Activated CD8-positive, alpha-beta memory T cell treated with anti-CD3 and anti-CD28 coated beads, Interleukin-2, amount 50 U/mL, for 1 hour (primary cell): Measurements from ENCODE around the gene USP19.

Experiments
- DNase-seq: peaks from one replicate; pipeline ENCODE4 v3.0.0-alpha.2; 2020; ENCODE audit errors: extremely low read depth

USP19 gene

DNA sequence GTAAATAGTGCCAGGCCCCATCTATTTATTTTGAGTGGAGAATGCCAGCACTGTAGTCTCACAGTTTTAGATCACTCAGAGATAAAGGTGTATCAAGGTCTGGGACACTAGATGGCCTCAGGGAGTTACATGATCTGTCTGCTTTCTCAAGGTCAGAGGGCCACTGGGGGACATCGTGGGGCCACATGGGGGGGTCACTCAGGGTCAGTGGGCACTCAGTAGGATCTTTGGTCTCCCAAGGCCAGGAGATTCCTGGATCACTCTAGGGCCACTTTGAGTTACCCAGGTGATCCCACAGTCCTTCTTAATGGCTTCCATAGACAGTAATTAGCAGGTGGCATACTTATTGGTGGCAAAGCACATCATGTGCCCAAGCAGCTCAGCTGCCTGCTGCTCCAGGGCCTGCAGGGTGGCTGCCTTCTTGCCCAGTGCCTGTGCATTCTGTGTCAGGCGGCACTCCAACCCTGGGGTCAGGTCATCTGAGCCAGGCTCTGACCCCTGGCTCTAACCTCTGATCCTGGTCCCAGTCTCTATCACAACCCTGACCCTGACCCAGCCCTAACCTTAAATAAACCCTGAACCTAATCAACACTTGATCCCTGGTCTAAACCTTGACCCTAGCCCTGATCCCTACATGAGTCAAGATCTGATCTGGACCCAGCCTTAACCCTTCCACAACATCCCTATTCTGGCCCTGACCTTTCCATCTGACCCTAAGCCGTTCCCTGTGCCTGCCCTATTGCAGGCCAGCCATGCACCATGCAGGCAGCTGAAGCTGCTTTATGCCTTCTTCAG, 14.0 kb upstream of the USP19 start:
- DNase-seq, result no peak

DNA sequence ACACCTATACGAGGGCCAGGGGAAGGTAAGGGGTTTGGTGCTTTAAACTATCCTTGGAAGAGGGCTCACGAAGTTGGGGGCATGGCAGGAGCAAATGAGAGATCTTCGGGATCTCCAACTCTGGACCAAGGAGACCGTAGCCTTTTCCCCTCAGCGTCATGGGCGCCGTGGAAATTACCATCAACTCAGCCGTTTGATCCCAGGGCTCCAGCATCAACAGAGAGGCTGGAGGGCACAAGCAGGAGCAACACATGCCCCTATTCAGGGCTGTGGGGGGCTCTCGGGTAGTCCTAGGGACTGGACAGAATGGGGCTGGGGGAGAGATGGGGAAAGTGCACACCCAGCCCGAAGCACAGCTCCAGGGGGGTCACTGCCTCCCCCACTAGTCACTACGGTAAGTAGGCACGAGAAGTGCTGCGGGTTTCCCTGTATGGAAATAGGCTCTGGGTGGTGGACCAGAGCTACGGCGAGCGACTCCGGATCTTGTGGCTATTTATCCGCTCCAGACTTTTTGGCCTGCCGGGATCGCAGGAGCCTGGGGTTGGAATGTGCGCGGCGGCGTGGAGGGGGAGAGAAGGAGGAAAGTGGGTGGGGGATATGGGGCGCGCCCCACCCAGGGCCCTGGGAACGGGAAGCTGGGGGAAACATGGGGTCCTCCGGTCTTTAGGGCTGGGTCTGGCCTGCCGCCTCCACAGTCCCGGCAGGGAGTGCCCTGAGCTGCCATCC, 12.8 kb upstream of the USP19 start:
- DNase-seq, result no peak

DNA sequence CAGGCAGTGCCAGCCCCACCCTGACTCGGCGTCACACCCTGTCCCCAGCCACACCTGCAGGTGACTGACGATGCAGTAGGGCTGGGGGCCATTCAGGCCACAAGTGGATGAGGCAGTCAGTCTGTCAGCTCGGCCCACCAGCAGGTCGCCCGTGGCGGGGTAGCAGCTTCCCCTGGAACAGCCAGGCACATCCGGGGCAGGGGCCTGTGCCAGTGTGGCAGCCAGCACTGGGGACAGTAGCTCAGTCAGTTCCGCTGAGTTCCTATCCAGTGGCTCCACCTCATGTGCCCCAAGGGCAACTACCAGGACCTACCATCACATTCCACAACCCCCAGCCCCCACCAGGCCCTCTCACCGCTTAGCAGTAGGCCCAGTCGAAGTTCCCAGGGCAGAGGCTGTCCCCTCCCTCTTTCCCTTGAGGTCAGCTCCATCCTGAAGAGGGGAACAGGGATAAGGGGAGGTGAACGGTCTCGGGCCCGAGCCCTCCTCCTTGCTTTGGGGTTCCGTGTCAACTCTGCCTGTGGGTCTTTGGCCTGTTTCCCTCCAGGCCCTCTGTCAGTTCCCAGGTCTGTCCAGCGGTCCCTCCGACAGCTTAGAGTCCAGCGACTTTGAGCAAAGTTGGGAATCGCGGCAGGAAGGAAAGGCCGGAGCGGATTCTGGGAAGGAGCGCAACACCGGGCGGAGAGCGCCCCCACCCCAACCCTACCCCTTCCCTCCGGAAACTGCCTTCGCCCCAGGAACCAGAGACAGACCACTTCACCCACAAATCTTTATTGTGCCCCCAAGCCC, 12.0 kb upstream of the USP19 start, which contains the start of gene LAMB2:
Gene LAMB2 (minus strand): TSS at position 614 of the 789 bp plus-strand sequence. CDS start 183 bp downstream, at position 431.
- no peak for DNase-seq

DNA sequence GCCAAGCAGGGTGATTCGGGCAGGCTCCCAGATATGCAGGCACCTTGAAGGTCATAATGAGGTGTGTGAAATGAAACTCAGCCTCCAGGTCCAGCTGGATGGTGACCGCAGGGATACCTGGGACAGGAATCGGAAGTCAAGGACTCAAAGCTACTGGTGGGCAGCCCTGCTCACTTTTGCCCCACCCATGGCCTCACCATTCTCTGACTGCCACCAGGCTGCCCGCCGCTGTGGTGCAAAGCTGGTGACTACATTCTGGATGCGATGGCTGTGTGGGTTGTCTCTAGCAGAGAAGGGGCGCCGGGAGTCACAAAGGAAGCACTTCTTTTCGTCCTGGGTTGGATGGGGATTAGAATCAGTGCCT, 11.4 kb upstream of the USP19 start:
- DNase-seq, result no peak

DNA sequence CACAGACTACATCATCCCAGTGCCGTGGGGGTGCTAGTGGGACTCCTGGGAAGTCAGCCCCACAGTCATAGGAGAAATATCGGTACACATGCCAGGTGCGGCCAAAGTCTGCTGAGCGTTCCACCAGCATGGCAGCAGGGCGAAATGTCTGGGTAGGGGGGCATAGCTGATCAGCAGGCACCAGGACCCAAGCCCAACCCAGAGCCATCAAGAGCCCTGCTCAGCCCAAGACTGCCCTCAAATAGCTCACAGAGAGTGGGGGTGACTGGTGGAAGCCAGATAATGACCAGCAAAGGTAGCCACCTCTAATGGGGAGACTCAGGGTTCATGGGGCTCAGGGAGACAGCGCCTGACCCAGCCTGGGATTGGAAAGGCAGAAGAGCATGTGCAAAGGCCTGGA, 11.0 kb upstream of the USP19 start:
- no peak for DNase-seq

DNA sequence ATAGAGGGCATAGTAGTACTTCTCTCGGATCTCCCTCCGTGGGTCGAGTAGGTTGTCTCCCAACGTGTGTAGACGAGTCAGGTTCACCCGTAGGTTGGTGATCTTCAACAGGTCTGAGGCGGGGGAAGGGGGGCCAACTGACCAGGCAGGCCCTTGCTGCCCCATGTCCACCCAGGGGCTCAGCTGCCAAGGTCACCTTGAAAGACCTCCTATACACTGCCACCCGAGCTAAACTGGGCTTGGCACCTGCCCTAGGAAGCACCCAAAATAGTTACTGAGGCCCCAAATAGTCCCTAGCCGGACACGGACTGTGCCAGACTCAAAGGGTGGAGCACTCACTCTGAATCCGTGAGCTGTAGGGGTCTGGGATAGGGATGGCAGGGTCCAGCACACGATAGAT, 10.4 kb upstream of the USP19 start:
- no peak for DNase-seq

DNA sequence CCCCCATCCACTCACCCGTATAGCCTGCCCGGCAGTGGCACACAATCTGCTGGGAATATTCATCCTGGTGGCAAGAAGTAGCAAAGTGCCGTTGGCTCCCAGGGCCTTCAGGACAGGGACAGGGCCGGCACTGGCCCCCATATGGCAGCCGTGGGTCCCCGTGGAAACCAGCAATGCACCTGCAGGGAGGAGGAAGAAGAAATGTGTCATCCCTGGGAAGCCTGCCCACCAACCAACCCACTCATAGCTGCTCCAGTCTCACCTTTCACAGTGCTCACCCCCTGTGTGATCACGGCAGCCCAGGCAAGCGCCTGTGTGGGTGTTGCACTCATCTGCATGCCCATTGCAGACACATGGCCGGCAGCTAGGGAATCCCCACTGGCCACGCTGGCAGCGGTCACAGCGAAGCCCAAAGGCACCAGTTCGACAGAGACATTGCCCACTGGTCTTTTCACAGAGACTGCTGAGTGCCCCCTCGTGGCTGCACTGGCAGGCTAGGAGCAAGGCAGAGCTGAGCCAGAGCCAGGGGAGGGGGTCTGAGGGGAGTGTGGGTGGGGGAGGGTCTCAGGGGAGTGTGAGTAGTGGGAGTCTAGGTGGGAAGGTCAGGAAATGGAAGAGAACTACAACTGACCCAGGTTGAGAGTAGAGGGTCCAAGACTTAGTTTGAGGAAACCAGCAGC, 4.5 kb upstream of the USP19 start:
- DNase-seq, result no peak

DNA sequence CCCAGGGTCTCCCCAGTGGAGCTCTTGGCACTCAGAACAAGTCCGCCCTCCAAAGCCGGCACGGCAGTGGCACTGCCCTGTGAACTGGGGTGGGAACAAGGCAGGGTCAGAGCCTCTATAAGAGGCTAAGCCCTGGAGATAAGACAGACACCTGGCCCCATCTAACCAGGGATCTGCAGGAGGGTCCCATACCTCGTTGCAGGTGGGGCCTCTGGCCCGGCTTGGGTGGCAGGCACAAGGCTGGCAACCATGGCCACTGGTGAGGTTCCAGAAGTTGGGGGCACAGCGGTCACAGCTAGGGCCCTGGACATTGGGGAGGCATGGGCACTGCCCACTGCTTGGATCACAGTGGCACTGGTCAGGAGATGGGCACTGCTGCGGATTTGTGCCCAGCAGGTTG, 3.6 kb upstream of the USP19 start:
- no peak for DNase-seq

DNA sequence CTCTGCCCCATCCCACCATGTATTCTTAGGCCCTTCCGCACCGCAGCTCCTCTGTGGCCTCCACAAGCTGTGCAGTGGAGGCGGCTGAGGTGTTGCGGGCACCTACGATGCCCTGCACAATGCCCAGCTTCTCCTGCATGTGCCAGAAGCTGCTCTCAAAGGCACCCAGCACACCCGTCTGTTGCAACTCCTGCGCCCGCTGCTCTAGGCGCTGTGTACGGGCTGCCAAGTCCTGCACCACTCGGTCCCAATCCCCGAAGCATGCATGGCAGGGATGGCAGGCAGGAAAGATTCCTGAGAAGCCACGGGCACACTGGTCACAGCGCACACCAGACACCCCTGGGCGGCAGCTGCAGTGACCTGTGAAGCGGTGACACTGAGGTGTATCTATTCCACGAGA, 3.1 kb upstream of the USP19 start:
- no peak for DNase-seq

DNA sequence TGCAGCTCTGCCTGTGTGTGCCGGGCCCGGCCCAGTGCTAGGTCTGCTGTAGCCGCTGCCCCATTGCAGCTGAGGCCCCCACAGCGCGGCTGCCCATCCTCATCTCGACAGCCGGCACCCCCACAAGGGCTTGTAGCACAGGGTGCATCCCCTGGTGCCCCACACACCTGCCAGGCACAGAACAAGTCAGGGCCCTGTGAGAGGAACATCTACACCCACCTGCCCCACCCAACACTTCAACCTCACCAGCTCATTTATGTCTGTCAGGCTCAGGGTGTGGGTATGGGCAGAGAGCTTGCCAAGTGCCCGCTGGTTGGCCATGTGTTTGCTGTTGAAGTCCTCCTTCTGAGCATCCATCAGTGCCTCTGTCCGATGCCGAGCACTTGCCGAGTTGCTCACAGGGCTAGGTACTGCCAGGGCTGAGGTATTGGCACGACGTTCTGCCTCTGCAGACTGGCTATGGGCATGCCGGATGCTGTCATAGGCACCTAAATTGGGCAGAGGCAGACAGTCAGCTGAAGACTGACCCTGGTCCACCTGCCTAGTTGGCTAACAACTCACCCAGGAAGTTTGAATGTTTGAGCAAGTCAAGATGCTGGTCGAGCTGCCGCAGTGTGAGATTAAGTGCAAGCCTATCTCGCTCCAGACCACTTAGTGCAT, 2.4 kb upstream of the USP19 start:
- no peak for DNase-seq

DNA sequence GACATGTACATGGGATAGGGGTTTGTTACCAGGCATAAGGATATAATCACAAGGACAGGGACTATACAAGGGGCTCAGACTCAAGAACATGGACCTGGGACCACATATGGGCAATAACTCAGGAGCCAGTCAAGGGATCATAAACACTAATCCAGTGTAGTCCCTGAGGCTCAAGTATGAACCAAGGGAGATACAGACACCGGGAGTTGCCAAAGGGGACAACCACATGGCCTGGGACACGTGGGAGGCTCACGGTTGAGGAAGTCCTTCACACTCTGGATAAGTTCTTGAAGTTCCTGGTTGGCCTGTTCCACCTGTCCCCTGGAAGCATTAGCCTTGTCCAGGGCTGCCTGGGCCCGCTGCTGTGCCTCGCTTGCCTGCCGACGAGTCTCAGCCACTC, 1.8 kb upstream of the USP19 start:
- DNase-seq, result no peak

DNA sequence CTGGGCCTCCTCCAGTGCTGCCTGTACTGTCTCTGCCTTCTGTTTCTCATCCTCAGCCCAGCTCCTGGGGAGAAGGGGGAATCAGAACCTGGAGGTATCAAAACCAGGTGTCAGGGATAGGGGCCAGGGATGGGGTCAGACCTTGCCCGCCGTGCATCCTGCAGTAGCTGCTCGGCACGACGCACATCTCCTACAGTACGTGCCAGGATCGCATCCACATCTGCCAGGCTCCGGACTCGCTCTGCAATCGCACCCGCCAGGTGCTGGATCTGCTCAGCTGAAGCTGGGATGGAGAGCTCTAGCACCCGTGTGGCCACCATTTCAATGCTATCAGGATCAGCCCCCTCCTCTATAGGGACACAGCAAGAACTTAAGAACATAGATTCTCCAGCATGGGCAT, 1.4 kb upstream of the USP19 start:
- DNase-seq, result no peak

DNA sequence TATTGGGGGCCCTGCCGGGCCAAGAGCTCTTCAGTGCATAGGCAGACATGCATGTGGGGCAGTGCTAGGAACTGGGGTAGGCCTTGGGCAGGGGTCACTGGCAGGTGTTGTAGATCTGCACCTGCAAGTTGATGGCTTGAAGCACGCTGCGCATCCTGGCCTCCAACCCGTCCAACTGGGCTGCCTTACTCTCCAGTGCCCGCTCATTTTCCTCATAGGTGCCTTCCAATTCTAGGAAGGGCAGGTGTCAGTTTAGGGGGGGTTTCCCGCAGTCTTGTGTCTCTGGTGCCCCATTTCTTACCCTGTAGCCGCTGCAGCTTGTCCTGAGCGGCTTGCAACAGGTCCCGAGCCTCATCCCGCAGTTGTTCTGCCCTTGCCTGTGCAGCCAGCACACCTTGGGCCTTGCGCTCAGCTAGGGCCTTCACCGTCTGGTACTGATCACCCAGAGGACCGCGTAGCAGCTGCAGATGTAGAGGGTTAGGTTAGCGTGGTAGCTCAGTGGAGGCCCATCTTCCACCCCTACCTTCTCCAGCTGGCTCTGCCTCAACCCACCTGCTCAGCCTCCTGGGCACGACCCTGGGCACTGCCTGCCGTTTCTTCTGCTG, 611 bp upstream of the USP19 start:
- DNase-seq, result no peak

DNA sequence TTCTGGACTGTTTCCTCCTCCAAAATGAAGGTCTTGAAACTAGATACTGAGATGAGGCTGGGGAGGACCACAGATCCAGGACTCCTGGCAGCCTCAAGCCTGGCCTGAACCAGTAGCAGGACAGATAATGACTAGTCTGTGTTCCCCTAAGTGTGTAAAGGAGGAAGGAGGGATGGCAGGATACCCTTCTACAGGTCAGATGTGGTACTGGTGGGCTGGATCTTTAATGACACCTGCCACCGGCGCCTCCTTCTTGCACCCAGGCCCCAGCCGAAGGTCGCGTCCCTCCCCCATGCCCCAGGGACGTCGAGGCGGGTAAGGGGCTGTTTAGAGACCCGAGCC, 556 bp downstream of the USP19 start:
- no peak for DNase-seq

DNA sequence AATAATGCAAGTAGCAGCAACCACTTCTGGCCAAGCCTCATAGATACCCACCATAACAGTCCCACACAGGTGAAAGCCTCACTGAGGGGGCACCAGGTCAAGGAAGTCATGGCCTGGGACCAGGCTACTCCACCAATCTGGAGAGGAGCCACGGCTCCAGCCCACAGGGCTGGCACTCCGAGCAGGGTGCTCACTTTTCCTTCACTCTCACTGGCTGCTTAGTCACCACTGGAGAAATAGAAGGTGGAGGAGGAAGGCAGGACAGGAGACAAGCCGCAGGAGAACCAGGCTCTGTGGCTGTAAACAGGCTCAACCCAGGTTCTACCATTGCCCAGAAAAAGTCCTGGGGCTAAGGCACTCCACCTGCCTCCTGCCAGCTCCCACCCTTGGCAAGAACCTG, 1.2 kb downstream of the USP19 start:
- no peak for DNase-seq

DNA sequence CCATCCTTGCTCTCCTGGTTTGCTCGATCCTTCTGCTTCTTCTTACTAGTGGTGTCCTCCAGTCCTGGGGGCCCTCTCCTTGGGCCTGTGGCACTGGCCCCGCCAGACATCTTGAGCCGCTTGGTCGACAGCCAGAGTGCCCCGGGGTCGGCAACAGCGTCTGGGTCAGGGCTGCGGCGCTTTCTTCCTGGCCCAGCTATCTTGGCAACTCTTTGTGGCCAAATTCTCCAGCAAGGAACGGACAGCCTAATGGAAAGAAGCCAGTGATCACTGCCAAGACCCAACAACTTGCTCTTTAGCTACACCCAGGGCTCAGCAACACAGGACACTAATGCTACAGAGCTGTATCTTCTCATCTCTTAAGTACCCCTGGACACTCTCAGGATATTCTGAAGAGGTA, 1.6 kb downstream of the USP19 start:
- no peak for DNase-seq

DNA sequence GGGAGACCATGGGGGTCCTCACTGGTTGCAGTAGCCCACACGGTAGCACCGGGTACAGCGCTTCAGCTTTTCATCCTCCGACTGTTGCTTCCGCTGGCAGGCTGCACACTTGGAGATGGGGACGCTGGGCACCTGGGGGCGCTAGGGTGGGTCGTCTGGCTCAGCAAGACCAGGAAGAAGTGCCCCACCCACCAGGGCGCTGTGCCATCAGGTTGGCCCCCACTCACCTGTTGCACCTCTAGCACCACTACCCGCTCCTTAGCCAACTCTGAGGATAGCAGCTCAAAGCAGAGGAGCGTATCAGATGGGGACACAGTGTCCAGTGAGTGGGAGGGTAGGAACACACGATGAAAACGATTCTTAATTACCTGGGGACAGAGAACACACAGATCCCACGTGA, 8.4 kb downstream of the USP19 start:
- DNase-seq, result no peak

DNA sequence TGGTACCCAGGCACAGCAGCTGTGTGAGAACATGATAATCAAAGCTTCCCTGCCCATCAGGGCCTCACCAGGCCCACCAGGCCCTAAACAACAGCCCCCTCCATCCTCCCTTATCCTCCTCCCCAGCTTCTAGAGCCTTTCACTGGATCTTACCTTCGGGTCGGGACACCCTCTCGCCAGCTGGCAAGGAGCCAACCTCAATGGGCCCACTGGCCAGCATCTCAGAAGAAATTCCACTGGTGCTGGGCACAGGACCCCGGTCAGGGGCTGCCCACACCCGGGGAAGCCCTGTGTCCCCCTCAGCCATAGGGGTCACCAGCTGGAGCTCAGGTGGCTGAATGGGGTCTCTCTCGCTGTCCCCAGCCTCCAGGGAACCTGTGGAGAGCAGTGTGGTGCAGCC, 9.3 kb downstream of the USP19 start:
- DNase-seq, result no peak

DNA sequence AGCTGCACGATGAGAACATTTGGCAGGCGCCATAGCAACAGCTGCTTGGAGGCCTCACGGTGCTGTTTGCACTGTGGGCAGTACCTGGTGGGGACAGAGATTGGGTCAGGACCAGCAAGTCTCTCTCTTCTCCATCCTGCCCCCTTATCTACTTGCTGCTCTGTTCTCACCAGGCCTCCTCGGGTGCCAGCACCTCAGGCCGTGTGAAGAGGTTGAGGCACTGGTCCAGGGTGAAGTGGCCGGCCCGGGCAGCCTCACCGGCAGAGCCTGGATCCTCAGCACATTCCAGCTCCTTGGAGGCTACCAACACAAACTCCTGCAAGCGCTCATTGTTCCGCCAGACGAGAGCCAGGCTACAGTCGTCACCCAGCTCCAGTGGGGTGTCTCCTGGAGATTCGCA, 9.8 kb downstream of the USP19 start:
- DNase-seq, result no peak

DNA sequence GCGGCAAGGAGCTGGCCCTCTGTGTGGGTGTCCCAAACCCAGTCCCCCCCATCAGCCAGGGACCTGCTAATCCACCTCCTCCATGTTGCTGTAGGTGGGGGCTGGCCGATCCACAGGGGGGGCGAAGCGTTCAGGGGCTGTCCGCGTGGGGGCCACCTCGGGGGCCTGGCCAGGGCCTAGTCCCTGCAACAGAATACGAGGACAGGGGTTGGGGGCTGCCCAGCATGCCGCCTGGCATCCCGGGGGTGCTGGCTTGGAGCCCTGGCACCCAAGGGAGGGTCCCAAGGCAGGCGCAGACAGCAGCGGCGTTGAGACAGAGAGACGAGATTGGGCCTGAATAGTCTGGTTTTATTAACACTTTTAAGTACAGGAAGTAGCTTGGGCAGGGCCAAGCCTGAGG, 12.3 kb downstream of the USP19 start:
- no peak for DNase-seq
